Progenitor cell of endocrine pancreas (in vitro differentiated cells): ENCODE data around the gene CHRNA4. TPM values are rescaled to one million over a fixed set of nuclear protein-coding genes. Genes with fewer than 3 reads are reported as not detected.

ENCODE experiments used
- DNase-seq: peaks from one replicate; pipeline ENCODE4 v3.0.0; 2021; ENCODE audit warnings: low spot score; ENCODE audit not compliant: unreplicated experiment
- H3K27ac Mint-ChIP-seq: 2 replicates; pipeline ENCODE4 v1.8.0; 2021; ENCODE audit warnings: mild to moderate bottlenecking, moderate library complexity, mixed read lengths
- H3K27me3 Mint-ChIP-seq: 2 replicates; pipeline ENCODE4 v1.8.0; 2021; ENCODE audit warnings: mixed read lengths
- H3K36me3 Mint-ChIP-seq: 2 replicates; pipeline ENCODE4 v1.8.0; 2022; ENCODE audit warnings: mixed read lengths; ENCODE audit not compliant: insufficient read depth
- H3K4me1 Mint-ChIP-seq: 2 replicates; pipeline ENCODE4 v1.8.0; 2021; ENCODE audit warnings: low read depth, mixed read lengths
- H3K4me3 Mint-ChIP-seq: 2 replicates; pipeline ENCODE4 v1.8.0; 2021; ENCODE audit warnings: low read depth, mild to moderate bottlenecking, moderate library complexity, mixed read lengths
- H3K9me3 Mint-ChIP-seq: 2 replicates; pipeline ENCODE4 v1.8.0; 2021; ENCODE audit warnings: low read depth, mixed read lengths
- CTCF ChIP-seq: fragments of 200-600 bp; sonication (generic); IDR thresholded peaks from one replicate; pipeline ENCODE4 v1.5.0; 2021; ENCODE audit warnings: antibody characterized with exemption, mild to moderate bottlenecking; ENCODE audit not compliant: unreplicated experiment
- total RNA-seq: library from RNA; stranded (reverse); gene quantifications from 2 replicates; pipeline ENCODE4 v1.2.1, GENCODE V29; 2021

Gene CHRNA4
- total RNA-seq, 1 donor from 2014 or later, result 0.43 TPM

GRCh38 chr20:63399596-63400375 is 38.6 kb upstream of the CHRNA4 start:
- Mint-ChIP-seq H3K4me3 (no peak overlapping the region), H3K36me3 (no peaks in the 10 kb centered on the region), H3K9me3 (no peaks in the 10 kb centered on the region), H3K27ac (no peak overlapping the region), H3K4me1 (no peaks in the 10 kb centered on the region), H3K27me3 (peaks cover 14% of the 10 kb centered on the region)
- no peak for DNase-seq
- TF ChIP-seq CTCF, result no peak

- H3K27ac Mint-ChIP-seq, result no peak overlapping the region
- no peak for DNase-seq
- no peak overlapping the region for H3K4me3 Mint-ChIP-seq
- H3K27me3 Mint-ChIP-seq, result peaks cover 20% of the 10 kb centered on the region
- no peaks in the 10 kb centered on the region for H3K9me3 Mint-ChIP-seq
- H3K4me1 Mint-ChIP-seq, result no peaks in the 10 kb centered on the region
- H3K36me3 Mint-ChIP-seq, result no peaks in the 10 kb centered on the region
- no peak for TF ChIP-seq CTCF
Measured at GRCh38 chr20:63398744-63399514, 37.8 kb upstream of the CHRNA4 start.

- no peak for TF ChIP-seq CTCF
- no peaks in the 10 kb centered on the region for H3K36me3 Mint-ChIP-seq
- no peak overlapping the region for H3K27ac Mint-ChIP-seq
- H3K4me1 Mint-ChIP-seq, result no peaks in the 10 kb centered on the region
- H3K9me3 Mint-ChIP-seq, result no peaks in the 10 kb centered on the region
- H3K27me3 Mint-ChIP-seq, result peaks cover 24% of the 10 kb centered on the region
- no peak for DNase-seq
- no peak overlapping the region for H3K4me3 Mint-ChIP-seq
Measured at GRCh38 chr20:63397946-63398450, 36.8 kb upstream of the CHRNA4 start.

- Mint-ChIP-seq H3K4me1 (no peaks in the 10 kb centered on the region), H3K4me3 (no peak overlapping the region), H3K9me3 (no peaks in the 10 kb centered on the region), H3K36me3 (no peaks in the 10 kb centered on the region), H3K27ac (no peak overlapping the region), H3K27me3 (peaks cover 24% of the 10 kb centered on the region)
- no peak for TF ChIP-seq CTCF
- DNase-seq, result no peak
Measured at GRCh38 chr20:63397155-63397843, 36.1 kb upstream of the CHRNA4 start.

GRCh38 chr20:63396300-63396699 is 35.2 kb upstream of the CHRNA4 start:
- Mint-ChIP-seq H3K36me3 (no peaks in the 10 kb centered on the region), H3K27ac (no peak overlapping the region), H3K4me3 (no peak overlapping the region), H3K27me3 (peaks cover 18% of the 10 kb centered on the region), H3K9me3 (no peaks in the 10 kb centered on the region), H3K4me1 (no peaks in the 10 kb centered on the region)
- DNase-seq, result no peak
- no peak for TF ChIP-seq CTCF
